Activated T-helper 17 cell treated with anti-CD3 and anti-CD28 coated beads, Interleukin-2, amount 50 U/mL, for 72 hours (primary cell): ENCODE data around the gene PPP1R12A. TPM values are rescaled to one million over a fixed set of nuclear protein-coding genes. Genes with fewer than 3 reads are reported as not detected.
A peak's percentile ranks its signal among the peaks of the same experiment; 100 is the strongest.

ENCODE experiments used
- ATAC-seq: fragments of 150-1000 bp; cut with Tn5 transposase; replicated peaks from 2 replicates; pipeline ENCODE4 v1.10.0; 2021; ENCODE audit warnings: mild to moderate bottlenecking, moderate library complexity
- H3K27ac Mint-ChIP-seq: one replicate; pipeline ENCODE4 v1.8.0; 2022; ENCODE audit warnings: mixed read lengths
- H3K27me3 Mint-ChIP-seq: one replicate; pipeline ENCODE4 v1.8.0; 2022; ENCODE audit warnings: mixed read lengths
- H3K36me3 Mint-ChIP-seq: one replicate; pipeline ENCODE4 v1.8.0; 2022; ENCODE audit warnings: low read depth, mild to moderate bottlenecking, mixed read lengths
- H3K4me1 Mint-ChIP-seq: one replicate; pipeline ENCODE4 v1.8.0; 2022; ENCODE audit warnings: mixed read lengths
- H3K4me3 Mint-ChIP-seq: one replicate; pipeline ENCODE4 v1.8.0; 2022; ENCODE audit warnings: mild to moderate bottlenecking, mixed read lengths
- H3K9me3 Mint-ChIP-seq: one replicate; pipeline ENCODE4 v1.8.0; 2022; ENCODE audit warnings: mixed read lengths
- total RNA-seq, 2 donors: library from RNA; stranded (reverse); gene quantifications; one replicate each; pipeline ENCODE4 v1.2.3, GENCODE V29; 2022

The PPP1R12A gene
- total RNA-seq, 2 donors from 2014 or later = 90.7 to 92.5 TPM

DNA sequence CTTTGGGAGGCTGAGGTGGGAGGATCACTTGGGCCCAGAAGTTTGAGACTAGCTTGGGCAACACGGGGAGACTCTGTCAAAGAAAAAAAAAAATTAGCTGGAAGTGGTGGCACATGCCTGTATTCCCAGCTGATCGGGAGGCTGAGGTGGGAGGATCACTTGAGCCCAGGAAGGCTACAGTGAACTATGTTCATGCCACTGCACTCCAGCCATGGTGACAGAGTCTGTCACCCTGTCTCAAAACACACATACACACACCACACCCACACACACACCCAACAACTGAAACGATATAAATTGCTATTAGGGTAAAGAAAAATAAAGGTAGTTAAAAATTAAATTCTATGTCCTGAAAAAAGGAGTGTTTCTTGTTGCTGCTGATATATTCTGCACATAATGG is 7.9 kb downstream of the PPP1R12A start:
- peaks cover 35% of the 10 kb centered on the region for H3K4me1 Mint-ChIP-seq
- peak overlapping the region; percentile 83 for H3K27ac Mint-ChIP-seq
- peaks cover 5% of the 10 kb centered on the region for H3K36me3 Mint-ChIP-seq
- no peak for ATAC-seq
- H3K27me3 Mint-ChIP-seq = no peaks in the 10 kb centered on the region
- no peaks in the 10 kb centered on the region for H3K9me3 Mint-ChIP-seq
- peak overlapping the region; percentile 32 for H3K4me3 Mint-ChIP-seq

DNA sequence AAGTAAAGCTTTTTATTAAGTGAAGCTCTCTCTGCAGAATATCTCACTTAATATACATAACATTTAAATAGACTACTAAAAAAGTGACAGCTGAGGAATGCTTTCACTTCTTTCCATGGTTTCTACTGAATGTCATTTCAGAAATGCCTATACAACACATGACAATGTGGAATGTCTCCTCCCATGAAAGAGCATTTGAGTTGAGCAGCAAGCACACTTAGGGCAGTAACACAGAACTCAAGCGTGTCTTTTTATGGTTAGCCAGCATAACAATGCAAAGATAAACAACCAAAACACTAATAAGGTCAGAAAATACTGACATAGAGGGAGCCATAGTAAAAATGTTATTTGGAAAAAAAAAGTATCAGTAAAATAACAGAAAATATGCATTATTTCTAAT is 9.4 kb downstream of the PPP1R12A start:
- ATAC-seq = no peak
- Mint-ChIP-seq H3K4me1 (peaks cover 43% of the 10 kb centered on the region), H3K9me3 (no peaks in the 10 kb centered on the region), H3K36me3 (peaks cover 5% of the 10 kb centered on the region), H3K27me3 (no peaks in the 10 kb centered on the region), H3K4me3 (no peak overlapping the region), H3K27ac (no peak overlapping the region)

- Mint-ChIP-seq H3K36me3 (peaks cover 5% of the 10 kb centered on the region), H3K27ac (no peak overlapping the region), H3K9me3 (no peaks in the 10 kb centered on the region), H3K27me3 (no peaks in the 10 kb centered on the region), H3K4me1 (peaks cover 46% of the 10 kb centered on the region), H3K4me3 (no peak overlapping the region)
- ATAC-seq = no peak
Measured at GRCh38 chr12:79921786-79922185, 13.1 kb downstream of the PPP1R12A start.

DNA sequence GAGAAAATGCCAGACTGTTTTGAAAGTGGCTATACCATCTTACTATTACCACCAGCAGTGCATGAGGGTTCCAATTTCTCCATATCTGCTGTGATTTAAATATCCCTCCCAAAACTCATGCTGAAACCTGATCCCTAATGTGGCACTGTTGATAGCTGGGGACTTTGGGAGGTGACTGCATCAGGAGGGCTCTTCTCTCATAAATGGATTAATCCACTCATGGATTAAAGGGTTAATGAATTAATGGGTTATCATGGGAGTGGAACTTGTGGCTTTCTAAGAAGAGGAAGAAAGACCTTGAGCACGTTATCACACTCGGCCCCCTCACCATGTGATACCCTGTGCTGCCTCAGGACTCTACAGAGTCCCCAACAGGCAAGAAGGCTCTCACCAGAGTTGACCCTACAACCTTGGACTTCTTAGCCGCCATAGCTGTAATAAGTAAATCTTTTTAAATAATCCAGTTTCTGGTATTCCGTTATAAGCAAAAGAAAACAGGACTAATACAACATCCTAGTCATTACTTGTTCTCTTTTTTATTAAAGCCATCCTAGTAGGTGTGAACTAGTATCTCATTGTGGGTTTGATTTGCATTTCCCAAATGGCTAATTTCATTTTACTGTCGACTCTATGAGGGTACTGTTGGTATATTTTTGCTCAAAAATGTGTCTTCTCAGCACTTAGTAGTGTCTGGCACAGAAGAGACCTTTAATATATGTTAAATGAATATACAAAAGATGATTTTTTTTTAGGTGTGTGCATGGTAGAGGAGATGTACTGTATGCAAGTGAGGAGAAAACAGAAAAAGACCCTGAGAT is 14.3 kb downstream of the PPP1R12A start:
- no peaks in the 10 kb centered on the region for H3K9me3 Mint-ChIP-seq
- no peaks in the 10 kb centered on the region for H3K27me3 Mint-ChIP-seq
- no peak overlapping the region for H3K4me3 Mint-ChIP-seq
- H3K36me3 Mint-ChIP-seq = peaks cover 5% of the 10 kb centered on the region
- peaks cover 56% of the 10 kb centered on the region for H3K4me1 Mint-ChIP-seq
- ATAC-seq = no peak
- H3K27ac Mint-ChIP-seq = no peak overlapping the region

- Mint-ChIP-seq H3K27ac (no peak overlapping the region), H3K27me3 (no peaks in the 10 kb centered on the region), H3K9me3 (no peaks in the 10 kb centered on the region), H3K4me1 (peaks cover 54% of the 10 kb centered on the region), H3K36me3 (peaks cover 5% of the 10 kb centered on the region), H3K4me3 (no peak overlapping the region)
- ATAC-seq = no peak
Measured at GRCh38 chr12:79919762-79920161, 15.1 kb downstream of the PPP1R12A start.

DNA sequence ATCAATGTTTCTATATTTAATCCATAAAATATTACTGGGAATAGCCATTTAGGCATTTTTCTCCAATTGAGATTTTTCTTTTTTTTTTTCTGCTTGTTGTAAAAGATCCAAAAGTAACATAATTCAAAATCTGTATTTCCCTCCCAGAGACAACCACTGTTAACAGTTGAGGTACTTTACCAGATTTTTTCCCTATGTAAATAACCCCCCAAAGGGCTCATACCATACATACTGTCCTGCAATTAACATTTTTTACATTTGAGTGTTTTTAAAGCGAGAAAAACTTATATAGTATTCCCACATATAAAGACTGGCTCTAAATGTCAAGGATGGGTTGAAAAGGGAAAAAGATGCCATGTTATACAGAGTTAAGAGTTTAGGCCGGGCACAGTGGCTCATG is 18.1 kb downstream of the PPP1R12A start:
- H3K36me3 Mint-ChIP-seq = no peaks in the 10 kb centered on the region
- H3K4me3 Mint-ChIP-seq = no peak overlapping the region
- H3K27ac Mint-ChIP-seq = no peak overlapping the region
- H3K9me3 Mint-ChIP-seq = no peaks in the 10 kb centered on the region
- H3K27me3 Mint-ChIP-seq = no peaks in the 10 kb centered on the region
- H3K4me1 Mint-ChIP-seq = peaks cover 62% of the 10 kb centered on the region
- ATAC-seq = no peak

DNA sequence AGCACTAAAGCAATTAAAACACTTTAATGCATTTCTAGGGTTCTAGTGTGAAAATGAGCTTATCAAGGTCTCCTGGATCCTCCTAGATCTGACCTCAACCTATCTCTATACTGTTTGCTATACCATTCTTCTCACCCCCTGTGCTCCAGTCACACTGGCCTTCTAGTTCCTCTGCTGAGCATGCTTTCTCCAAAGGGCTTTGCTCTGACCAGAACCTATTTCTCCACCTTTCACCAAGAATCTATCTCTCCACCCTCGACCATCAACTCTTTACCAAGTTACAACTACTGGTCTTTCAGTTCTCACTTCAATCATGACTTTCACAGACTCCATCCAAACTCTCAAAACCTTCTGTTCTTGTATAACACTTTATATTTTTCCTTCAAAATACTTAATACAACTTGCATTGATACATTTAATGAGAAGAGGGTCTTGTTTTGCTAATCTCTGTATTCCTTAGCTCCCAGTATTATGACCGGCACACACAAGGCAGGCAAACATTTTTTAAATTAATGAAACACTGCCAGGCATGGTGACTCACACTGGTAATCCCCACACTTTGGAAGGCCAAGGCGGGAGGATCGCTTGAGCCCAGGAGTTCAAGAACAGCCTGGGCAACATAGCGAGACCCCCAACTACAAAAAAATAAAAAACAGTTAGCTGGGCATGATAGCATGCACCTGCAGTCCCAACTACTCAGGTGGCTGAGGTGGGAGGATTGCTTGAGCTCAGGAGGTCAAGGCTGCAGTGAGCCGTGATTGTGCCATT is 22.8 kb downstream of the PPP1R12A start:
- peak overlapping the region; percentile 2 for H3K4me3 Mint-ChIP-seq
- no peaks in the 10 kb centered on the region for H3K9me3 Mint-ChIP-seq
- no peaks in the 10 kb centered on the region for H3K27me3 Mint-ChIP-seq
- H3K27ac Mint-ChIP-seq = peak overlapping the region; percentile 44
- peaks cover 53% of the 10 kb centered on the region for H3K4me1 Mint-ChIP-seq
- no peaks in the 10 kb centered on the region for H3K36me3 Mint-ChIP-seq
- peak; percentile 16 for ATAC-seq

DNA sequence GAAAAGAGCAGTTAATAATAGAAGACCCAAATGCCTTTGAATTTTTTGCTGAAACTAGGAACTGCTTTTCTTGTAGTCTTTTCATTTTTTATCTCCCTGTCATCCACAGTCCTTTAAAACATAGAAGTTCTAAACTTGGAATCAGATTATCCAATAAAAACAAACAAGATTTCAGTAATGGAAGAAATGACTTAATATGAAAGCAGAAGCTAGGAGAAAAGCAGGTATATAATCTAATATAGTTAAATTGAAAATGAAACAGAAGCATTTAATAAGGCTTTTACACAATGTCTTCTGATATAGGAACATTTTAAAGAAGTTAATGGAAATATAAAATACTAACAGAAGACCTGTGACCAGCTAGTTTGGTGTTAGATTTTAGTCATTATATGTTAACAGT is 26.5 kb downstream of the PPP1R12A start:
- Mint-ChIP-seq H3K4me3 (no peak overlapping the region), H3K9me3 (no peaks in the 10 kb centered on the region), H3K4me1 (peaks cover 38% of the 10 kb centered on the region), H3K27me3 (no peaks in the 10 kb centered on the region), H3K36me3 (no peaks in the 10 kb centered on the region), H3K27ac (peak overlapping the region; percentile 54)
- no peak for ATAC-seq

- Mint-ChIP-seq H3K4me1 (peaks cover 39% of the 10 kb centered on the region), H3K27me3 (no peaks in the 10 kb centered on the region), H3K36me3 (no peaks in the 10 kb centered on the region), H3K9me3 (no peaks in the 10 kb centered on the region), H3K4me3 (no peak overlapping the region), H3K27ac (no peak overlapping the region)
- ATAC-seq = no peak
Measured at GRCh38 chr12:79901506-79901905, 33.4 kb downstream of the PPP1R12A start.

GRCh38 chr12:79900951-79901350 is 33.9 kb downstream of the PPP1R12A start:
- Mint-ChIP-seq H3K4me1 (peaks cover 40% of the 10 kb centered on the region), H3K27ac (no peak overlapping the region), H3K27me3 (no peaks in the 10 kb centered on the region), H3K9me3 (no peaks in the 10 kb centered on the region), H3K36me3 (no peaks in the 10 kb centered on the region), H3K4me3 (no peak overlapping the region)
- ATAC-seq = no peak

DNA sequence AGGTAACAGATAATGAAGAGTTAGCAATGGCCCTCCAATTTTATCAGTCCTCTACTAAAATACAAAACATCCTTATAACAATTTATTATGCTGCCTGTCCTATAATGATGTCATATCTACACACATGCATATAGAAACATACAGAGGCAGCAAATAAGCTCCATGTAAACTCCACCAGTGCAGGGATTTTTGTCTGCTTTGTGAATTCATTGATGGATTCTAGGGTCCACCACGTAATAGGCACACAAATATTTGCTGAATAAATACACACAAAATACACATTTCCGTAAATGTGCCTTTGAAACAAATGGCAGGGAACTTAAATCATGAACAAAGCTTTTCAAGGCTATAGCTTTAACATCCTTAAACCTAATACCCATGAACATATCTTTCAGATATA is 34.7 kb downstream of the PPP1R12A start:
- no peak for ATAC-seq
- no peaks in the 10 kb centered on the region for H3K27me3 Mint-ChIP-seq
- H3K27ac Mint-ChIP-seq = no peak overlapping the region
- peaks cover 40% of the 10 kb centered on the region for H3K4me1 Mint-ChIP-seq
- no peak overlapping the region for H3K4me3 Mint-ChIP-seq
- no peaks in the 10 kb centered on the region for H3K36me3 Mint-ChIP-seq
- no peaks in the 10 kb centered on the region for H3K9me3 Mint-ChIP-seq

- no peak overlapping the region for H3K4me3 Mint-ChIP-seq
- peaks cover 31% of the 10 kb centered on the region for H3K4me1 Mint-ChIP-seq
- ATAC-seq = peak; percentile 44
Measured at GRCh38 chr12:79897617-79898016, 37.3 kb downstream of the PPP1R12A start.

GRCh38 chr12:79895804-79896203 is 39.1 kb downstream of the PPP1R12A start:
- H3K27me3 Mint-ChIP-seq = no peaks in the 10 kb centered on the region
- peaks cover 31% of the 10 kb centered on the region for H3K4me1 Mint-ChIP-seq
- no peak overlapping the region for H3K27ac Mint-ChIP-seq
- H3K9me3 Mint-ChIP-seq = no peaks in the 10 kb centered on the region
- H3K36me3 Mint-ChIP-seq = no peaks in the 10 kb centered on the region
- H3K4me3 Mint-ChIP-seq = no peak overlapping the region
- ATAC-seq = no peak

More at GRCh38 chr12:79897617-79898016, 37.3 kb downstream of the PPP1R12A start:
- no peak overlapping the region for H3K27ac Mint-ChIP-seq
- no peaks in the 10 kb centered on the region for H3K9me3 Mint-ChIP-seq
- no peaks in the 10 kb centered on the region for H3K36me3 Mint-ChIP-seq
- no peaks in the 10 kb centered on the region for H3K27me3 Mint-ChIP-seq

DNA sequence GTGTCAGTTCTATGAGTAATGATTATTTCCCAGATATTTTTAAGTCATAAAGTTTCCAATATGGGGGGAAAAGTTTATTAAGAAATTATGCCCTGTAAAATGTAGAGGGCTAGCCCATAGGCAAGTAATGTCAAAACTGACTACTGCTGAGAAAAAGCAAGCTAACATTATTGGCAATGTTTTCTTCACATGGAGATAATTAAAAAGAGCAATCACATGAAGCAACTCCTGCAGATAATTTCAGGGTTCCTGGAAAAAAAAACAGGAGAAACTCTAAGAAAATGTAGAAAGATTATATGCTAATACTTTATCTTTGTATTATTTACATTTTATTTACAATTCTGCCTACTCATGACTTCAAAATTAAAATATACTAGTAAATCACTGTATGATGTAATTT is 39.8 kb downstream of the PPP1R12A start:
- H3K9me3 Mint-ChIP-seq = no peaks in the 10 kb centered on the region
- H3K27ac Mint-ChIP-seq = no peak overlapping the region
- H3K4me1 Mint-ChIP-seq = peaks cover 35% of the 10 kb centered on the region
- no peak for ATAC-seq
- no peaks in the 10 kb centered on the region for H3K36me3 Mint-ChIP-seq
- no peaks in the 10 kb centered on the region for H3K27me3 Mint-ChIP-seq
- no peak overlapping the region for H3K4me3 Mint-ChIP-seq
